ENCODE data around the gene TSPEAR.
"Not testable (repeated sequence)": the region's sequence is repeated elsewhere in the genome, so short reads cannot be mapped to it uniquely, and the experiment has no call there.

TSPEAR gene

DNA sequence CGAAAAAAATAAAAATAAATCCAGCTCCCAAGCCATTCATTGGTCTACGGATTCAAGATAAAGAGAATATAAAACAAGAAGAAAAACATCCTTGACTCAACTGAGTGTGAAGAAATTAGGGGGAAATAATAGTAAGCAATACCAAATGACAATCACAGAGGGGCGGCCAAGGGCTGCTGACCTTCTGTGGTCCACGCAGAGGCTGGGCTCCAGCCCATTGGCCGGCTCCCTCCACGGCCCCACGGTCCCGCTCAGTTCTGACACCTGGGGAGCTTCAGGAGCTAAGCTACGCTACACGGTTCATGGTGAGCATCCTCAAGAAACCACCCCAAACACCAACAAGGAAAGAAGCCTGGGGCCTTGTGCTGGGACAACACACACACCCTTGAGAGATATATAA lies 14.8 kb downstream of the TSPEAR start:
- Mint-ChIP-seq H3K27me3 (ENCODE audit: low read depth) (peaks cover 59% of the 10 kb centered on the region), H3K36me3 (ENCODE audit: low read depth) (no peaks in the 10 kb centered on the region), H3K4me3 (no peak overlapping the region), H3K9me3 (peaks cover 27% of the 10 kb centered on the region), H3K4me1 (peaks cover 18% of the 10 kb centered on the region), H3K27ac (no peak overlapping the region)
- no peak for TF ChIP-seq CTCF (IDR thresholded peaks at IDR 0.05; ENCODE audit: unreplicated experiment in 3 of 3)

DNA sequence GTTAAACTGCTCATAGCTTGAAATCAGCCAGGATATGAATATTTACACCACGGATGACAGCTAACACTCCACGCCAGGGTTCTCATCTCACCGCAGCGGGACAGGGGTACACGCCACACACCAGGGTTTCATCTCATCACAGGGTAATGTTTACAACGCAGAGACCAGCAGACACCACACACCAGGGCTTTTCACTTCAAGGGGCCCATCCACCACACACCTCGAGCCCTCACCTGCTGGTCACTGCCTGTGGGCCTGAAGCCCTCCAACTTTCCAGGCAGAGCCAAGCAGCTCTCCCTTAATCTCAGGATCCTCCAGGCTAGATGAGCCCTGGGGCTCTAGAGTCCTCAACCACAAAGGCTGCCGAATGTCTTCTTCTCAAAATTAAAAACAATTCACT lies 15.7 kb downstream of the TSPEAR start:
- H3K27ac Mint-ChIP-seq, result no peak overlapping the region
- H3K4me1 Mint-ChIP-seq, result peaks cover 18% of the 10 kb centered on the region
- H3K9me3 Mint-ChIP-seq, result peaks cover 27% of the 10 kb centered on the region
- no peaks in the 10 kb centered on the region for H3K36me3 Mint-ChIP-seq (ENCODE audit: low read depth)
- no peak for TF ChIP-seq CTCF (IDR thresholded peaks at IDR 0.05; ENCODE audit: unreplicated experiment in 3 of 3)
- peaks cover 50% of the 10 kb centered on the region for H3K27me3 Mint-ChIP-seq (ENCODE audit: low read depth)
- no peak overlapping the region for H3K4me3 Mint-ChIP-seq

DNA sequence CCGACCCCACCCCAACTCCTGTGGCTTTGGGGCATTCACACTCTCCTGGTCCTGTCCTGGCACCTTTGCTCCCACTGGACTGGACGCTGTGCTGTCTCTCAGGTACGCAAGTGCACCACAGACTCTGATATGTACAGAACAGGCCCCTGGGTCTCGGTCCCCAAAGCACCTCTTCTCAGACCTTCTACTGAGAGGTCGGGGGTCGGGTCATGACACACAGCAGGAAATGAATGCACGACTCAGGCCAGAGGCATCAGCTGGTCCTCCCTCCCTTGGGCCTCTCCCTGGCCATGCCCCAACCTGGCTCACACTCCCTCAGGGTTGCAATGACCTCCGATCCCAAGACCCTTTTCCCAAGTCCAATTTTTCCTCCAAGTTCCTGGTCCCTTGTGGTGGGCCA lies 16.2 kb downstream of the TSPEAR start:
- no peak overlapping the region for H3K27ac Mint-ChIP-seq
- H3K36me3 Mint-ChIP-seq (ENCODE audit: low read depth), result no peaks in the 10 kb centered on the region
- peaks cover 27% of the 10 kb centered on the region for H3K9me3 Mint-ChIP-seq
- peaks cover 49% of the 10 kb centered on the region for H3K27me3 Mint-ChIP-seq (ENCODE audit: low read depth)
- H3K4me3 Mint-ChIP-seq, result no peak overlapping the region
- TF ChIP-seq CTCF (IDR thresholded peaks at IDR 0.05; ENCODE audit: unreplicated experiment in 3 of 3), result no peak
- peaks cover 20% of the 10 kb centered on the region for H3K4me1 Mint-ChIP-seq

DNA sequence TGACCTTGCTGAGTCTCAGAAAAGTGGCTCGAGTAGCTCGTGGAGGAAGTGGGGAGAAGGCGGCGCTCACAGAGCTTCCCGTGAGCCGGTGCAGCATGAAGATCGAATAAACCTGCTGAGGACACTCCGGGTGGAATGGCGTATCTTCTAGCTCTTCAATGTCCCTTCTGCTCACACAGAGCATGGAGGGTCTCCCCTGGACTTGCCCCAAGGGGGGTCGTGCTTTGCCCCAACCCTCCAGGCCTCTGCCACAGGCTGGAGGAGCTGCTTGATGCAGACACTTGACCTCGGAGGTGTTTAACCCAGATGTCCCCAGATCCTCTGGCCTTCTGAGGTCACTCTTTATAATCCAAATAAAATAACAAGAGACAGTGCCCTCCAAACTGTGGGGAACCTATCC lies 16.6 kb downstream of the TSPEAR start:
- H3K27ac Mint-ChIP-seq, result no peak overlapping the region
- TF ChIP-seq CTCF (IDR thresholded peaks at IDR 0.05; ENCODE audit: unreplicated experiment in 3 of 3), result no peak
- H3K27me3 Mint-ChIP-seq (ENCODE audit: low read depth), result peaks cover 49% of the 10 kb centered on the region
- H3K4me3 Mint-ChIP-seq, result no peak overlapping the region
- no peaks in the 10 kb centered on the region for H3K36me3 Mint-ChIP-seq (ENCODE audit: low read depth)
- H3K9me3 Mint-ChIP-seq, result peaks cover 27% of the 10 kb centered on the region
- peaks cover 25% of the 10 kb centered on the region for H3K4me1 Mint-ChIP-seq

GRCh38 chr21:44692798-44693512 lies 18.4 kb downstream of the TSPEAR start:
- H3K4me1 Mint-ChIP-seq, result peaks cover 19% of the 10 kb centered on the region
- no peak for TF ChIP-seq CTCF (IDR thresholded peaks at IDR 0.05; ENCODE audit: unreplicated experiment in 3 of 3)
- no peak overlapping the region for H3K27ac Mint-ChIP-seq
- no peak overlapping the region for H3K4me3 Mint-ChIP-seq
- peaks cover 27% of the 10 kb centered on the region for H3K9me3 Mint-ChIP-seq
- H3K27me3 Mint-ChIP-seq (ENCODE audit: low read depth), result peaks cover 47% of the 10 kb centered on the region
- no peaks in the 10 kb centered on the region for H3K36me3 Mint-ChIP-seq (ENCODE audit: low read depth)

- Mint-ChIP-seq H3K9me3 (peaks cover 27% of the 10 kb centered on the region), H3K27ac (no peak overlapping the region), H3K36me3 (ENCODE audit: low read depth) (no peaks in the 10 kb centered on the region), H3K4me1 (peaks cover 27% of the 10 kb centered on the region), H3K4me3 (no peak overlapping the region), H3K27me3 (ENCODE audit: low read depth) (peaks cover 48% of the 10 kb centered on the region)
- no peak for TF ChIP-seq CTCF (IDR thresholded peaks at IDR 0.05; ENCODE audit: unreplicated experiment in 3 of 3)
These were observed 19.7 kb downstream of the TSPEAR start for GRCh38 chr21:44691686-44692085.

GRCh38 chr21:44689740-44690139 lies 21.6 kb downstream of the TSPEAR start:
- Mint-ChIP-seq H3K9me3 (peaks cover 20% of the 10 kb centered on the region), H3K27me3 (ENCODE audit: low read depth) (peaks cover 45% of the 10 kb centered on the region), H3K4me1 (peaks cover 23% of the 10 kb centered on the region)
- H3K4me3 Mint-ChIP-seq; H3K27ac Mint-ChIP-seq; H3K36me3 Mint-ChIP-seq (ENCODE audit: low read depth): not testable (repeated sequence)

Measured in nephron (organoid).